HG02588 (cell line): ENCODE data around the gene PTGS2.
"Not testable (repeated sequence)": the region's sequence is repeated elsewhere in the genome, so short reads cannot be mapped to it uniquely, and the experiment has no call there.

ENCODE experiments used
- ATAC-seq: cut with Tn5 transposase; IDR thresholded peaks from one replicate; pipeline ENCODE4 v1.9.1; 2021; ENCODE audit warnings: mild to moderate bottlenecking, moderate library complexity; ENCODE audit not compliant: unreplicated experiment

The PTGS2 gene

DNA sequence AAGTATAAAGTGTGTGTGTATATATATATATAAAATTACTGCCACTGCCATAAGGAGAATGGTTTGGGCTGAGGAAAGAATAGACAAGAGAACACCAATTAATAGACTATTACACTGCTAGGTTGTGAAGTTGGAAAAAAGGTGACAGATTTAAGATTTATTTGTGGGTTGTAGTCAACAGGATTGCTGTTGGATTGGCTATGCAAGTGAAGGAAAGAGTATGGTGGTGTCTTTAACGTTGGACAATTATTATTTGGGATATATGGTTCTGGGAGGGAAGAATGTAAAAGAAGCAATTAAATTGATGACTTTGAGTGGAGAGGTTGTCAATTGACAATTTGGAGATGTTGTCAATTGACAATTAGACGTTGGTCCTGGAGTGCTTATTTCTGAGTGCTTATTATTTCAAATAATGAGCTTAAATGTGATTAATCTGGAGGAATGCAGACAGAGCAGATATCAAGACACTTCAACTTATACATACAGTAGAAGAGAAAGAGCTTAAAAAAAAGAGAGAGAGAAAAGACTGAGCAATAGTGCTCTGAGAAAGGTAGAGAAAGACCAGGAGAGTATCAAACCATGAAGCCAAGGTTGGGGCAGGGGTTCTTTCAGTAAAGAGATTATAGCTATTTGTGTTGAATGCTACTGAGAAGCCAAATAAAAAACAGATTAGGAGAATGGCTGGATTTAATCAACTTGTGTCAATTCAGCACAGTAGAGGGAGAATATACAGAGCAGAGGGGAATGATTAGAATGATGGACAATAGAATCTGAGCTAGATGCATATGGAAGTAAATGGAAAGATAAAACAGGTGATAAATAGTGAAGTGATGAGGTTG is 9.7 kb downstream of the PTGS2 start:
- no peak for ATAC-seq

DNA sequence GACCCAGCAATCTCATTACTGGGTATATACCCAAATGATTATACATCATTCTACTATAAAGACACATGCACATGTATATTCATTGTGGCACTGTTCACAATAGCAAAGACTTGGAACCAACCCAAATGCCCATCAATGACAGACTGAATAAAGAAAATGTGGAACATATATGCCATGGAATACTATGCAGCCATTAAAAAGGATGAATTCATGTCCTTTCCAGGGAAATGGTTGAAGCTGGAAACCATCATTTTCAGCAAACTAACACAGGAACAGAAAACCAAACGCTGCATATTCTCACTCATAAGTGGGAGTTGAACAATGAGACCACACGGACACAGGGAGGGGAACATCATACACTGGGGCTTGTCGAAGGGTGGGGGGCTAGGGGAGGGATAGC is 10.4 kb downstream of the PTGS2 start:
- ATAC-seq = not testable (repeated sequence)

DNA sequence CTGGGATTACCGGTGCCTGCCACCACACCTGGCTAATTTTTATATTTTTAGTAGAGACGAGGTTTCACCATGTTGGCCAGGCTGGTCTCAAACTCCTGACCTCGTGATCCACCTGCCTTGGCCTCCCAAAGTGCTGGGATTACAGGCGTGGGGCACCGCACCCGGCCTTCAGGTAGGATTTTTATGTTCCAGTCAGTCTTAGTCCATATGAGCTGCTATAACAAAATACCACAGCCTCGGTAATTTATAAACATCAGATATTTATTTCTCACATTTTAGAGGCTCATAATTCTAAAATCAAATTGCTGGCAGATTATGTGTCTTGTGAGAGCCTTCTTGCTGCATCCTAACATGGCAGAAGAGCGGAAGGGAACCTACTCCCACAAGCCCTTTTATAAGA is 16.0 kb downstream of the PTGS2 start:
- ATAC-seq = not testable (repeated sequence)

DNA sequence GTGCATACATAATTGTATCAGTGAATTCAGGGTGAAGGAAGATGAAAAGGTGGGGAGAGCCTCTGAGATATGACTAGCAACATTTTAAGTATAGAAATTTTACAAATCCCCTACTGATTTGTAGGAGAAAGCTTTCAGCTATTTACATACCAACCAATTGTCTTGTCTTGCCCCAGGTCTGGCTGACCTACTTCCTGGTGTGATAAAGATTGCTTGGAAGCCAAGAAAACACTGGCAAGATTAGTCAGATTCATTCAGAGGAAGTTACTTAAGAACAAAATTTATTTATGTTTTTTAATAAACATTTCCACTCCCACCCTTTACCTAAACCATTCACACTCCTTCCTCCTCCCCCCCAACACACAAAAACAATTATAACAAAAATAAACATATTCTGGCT is 17.5 kb downstream of the PTGS2 start:
- ATAC-seq = no peak

DNA sequence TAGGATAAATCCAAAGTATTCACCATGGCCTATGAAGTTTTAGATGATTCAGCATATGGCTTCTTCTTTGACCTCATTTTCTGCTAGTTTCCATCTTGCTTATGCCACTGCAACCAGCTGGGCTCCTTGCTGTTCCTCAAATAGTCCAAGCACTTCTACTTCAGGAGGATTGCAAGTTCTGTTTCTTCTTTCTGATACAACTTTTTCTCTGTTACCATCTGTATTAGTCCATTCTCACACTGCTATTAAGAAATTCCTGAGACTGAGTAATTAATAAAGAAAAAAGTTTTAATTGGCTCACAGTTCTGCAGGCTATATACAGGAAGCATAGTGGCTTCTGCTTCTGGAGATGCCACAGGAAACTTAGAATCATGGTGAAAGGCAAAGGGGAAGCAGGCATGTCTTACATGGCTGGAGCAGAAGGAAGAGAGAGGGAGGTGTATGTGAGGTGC is 20.3 kb downstream of the PTGS2 start:
- ATAC-seq = no peak

DNA sequence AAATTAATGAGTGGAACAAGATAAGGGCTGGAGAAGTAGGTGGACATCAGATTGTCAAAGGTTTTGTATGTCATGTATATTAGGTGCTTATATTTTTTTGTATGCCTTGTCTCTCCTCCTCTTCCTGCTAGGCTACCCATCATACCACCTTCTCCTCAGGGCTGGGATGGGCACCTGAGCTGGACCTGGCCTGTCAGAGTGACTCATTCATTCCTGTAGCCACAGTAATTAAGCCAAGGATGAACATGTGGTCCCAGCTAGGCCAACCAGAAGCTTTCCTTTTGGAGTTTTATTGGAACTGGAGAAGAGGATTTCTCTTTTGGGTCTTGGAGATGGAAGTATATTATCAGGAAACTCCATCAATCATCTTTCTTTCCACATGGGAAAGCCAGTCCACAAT is 21.2 kb downstream of the PTGS2 start:
- no peak for ATAC-seq

DNA sequence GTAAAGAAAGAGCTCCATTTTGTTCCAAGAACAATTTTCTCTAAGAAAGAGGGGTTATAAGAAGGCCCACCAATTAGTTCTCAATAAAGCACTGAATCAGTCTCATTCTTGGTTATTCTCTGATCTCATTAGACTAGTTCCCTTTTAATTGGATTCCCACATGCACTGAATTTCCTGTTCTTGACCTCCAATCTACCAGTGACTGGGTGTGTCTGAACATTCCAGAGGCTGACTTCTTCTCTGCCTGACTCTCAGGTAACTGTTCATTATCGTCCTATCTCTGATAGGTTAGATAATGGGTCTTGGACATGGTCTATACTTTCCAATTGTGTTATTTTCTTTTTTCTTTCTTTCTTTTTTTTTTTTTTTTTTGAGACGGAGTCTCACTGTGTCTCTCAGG is 22.7 kb downstream of the PTGS2 start:
- no peak for ATAC-seq

DNA sequence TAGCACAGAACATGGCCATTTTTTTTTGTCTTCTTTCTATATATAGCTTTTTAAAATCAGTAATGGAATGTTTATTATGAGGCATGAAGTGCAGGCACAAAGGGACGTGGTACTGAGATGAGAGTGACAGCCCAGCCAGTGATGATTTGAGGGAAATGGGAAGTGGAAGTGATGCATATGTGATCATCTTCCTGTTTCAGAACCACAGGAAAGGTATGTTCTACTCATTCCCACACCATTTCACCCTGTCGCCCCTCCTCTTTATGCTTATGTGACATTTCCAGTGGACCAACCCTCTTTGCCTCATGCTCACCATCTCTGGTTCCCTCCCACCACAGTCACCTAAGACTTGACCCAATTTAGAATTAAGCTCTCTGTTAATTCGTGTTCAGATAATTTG is 24.3 kb downstream of the PTGS2 start:
- ATAC-seq = no peak

DNA sequence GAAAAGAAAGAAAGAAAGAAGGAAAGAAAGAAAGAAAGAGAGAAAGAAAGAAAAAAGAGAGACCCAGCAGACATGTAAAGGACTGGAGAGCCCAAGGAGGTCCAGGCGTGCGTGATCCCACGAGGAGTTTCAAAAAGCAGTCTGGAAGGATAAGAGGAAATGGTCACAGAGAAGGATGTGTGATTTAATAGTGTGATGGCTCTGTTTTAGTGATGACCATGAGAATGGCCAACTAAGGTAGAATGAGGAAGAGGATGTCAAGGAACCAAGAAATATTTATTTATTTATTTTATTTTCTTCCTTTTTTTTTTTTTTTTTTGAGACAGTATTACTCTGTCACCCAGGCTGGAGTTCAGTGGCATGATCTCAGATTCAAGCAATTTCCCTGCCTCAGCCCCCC is 25.5 kb downstream of the PTGS2 start:
- no peak for ATAC-seq

DNA sequence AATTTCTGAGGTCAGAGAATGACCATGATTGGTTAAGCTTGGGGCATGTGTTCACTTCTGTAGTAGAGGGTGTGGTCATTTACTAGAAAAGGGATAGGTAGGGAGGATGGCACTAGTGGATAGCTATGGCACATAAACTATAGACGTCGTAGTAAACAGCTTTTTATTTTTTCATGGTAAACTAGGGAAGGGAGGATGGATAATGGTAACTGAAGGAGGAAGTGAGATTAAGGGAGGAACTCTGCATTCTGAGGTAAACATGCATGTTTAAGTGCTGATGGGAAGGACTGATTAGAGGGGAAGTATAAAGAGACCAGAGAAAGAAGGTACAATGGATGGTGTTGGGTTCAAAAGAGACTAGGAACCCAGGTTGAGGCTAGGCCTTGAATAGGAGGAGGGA is 26.9 kb downstream of the PTGS2 start:
- ATAC-seq = no peak

DNA sequence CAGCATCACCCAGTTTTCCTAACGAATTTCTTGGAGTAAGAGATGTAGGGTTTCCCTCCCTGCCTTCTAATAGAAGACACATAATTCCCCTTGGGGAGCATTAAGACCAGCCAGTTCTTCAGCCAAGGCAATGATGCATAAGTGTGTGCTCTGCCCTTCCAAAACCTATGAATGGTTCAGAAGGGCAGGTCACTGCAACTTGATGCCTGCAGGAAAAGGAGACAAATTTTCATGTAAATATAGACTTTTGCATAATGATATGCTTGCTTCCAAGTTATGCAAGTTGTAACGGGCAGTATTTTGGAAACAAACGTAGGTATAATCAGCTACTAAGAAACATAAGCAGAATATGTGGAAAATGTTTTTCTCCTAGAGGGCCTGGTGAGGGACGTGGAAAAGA is 31.6 kb downstream of the PTGS2 start:
- ATAC-seq = no peak

DNA sequence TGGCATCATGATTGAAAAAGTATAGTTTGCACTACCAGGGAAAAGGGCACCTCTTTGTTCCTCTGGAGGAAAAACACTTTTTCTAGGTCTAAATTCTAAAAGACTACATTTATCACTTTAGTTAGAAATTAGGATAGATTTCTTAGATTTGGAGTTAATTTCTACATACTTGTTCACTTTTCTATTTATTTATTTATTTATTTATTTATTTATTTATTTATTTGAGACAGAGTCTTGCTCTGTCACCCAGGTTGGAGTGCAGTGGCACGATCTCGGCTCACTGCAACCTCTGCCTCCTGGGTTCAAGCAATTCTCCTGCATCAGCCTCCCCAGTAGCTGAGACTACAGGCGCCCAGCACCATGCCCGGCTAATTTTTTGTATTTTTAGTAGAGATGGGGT is 32.2 kb downstream of the PTGS2 start:
- not testable (repeated sequence) for ATAC-seq

DNA sequence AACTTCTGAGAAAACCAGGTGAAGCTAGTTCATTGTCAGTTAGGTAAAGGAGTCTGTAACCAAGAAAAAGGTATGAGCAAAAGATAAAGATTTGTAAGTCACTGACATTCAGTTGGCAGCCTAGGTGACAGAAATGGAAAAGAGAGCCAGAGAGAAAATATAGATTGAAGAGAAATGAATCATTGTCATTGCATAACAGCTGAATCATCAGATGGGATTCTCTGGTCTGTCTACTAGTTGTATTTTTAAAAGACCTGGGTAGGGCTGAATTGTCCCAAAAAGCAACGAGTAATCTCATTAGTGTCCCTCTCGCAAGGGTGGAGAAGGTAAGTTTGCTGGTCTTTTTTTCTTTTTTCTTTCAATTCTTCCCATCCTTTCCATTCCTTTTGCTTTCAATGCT is 36.6 kb downstream of the PTGS2 start:
- ATAC-seq = no peak

DNA sequence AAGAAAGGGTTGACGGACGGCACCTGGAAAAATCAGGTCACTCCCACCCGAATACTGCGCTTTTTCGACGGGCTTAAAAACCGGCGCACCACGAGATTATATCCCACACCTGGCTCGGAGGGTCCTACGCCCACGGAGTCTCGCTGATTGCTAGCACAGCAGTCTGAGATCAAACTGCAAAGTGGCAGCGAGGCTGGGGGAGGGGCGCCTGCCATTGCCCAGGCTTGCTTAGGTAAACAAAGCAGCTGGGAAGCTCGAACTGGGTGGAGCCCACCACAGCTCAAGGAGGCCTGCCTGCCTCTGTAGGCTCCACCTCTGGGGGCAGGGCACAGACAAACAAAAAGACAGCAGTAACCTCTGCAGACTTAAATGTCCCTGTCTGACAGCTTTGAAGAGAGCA is 42.7 kb downstream of the PTGS2 start:
- ATAC-seq = not testable (repeated sequence)

DNA sequence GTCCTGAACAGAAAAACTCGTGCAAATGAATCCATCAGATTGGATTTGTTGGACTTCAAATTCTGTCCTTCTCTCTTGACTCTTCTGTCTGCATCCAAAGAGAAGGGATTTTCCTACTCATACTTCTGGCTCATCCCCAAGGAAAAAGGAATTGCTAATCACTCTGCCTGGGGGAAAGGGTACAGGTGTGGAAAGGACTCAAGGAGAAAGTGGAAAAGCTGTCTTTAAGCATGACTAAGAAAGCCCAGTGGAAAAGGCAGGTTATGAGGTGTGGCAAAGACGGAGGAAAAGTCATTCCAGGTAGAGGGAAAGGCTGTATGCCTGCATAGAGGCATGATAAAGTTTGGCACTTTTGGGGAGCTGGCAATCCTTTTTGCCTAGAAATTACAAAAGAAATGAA is 43.4 kb downstream of the PTGS2 start:
- no peak for ATAC-seq

DNA sequence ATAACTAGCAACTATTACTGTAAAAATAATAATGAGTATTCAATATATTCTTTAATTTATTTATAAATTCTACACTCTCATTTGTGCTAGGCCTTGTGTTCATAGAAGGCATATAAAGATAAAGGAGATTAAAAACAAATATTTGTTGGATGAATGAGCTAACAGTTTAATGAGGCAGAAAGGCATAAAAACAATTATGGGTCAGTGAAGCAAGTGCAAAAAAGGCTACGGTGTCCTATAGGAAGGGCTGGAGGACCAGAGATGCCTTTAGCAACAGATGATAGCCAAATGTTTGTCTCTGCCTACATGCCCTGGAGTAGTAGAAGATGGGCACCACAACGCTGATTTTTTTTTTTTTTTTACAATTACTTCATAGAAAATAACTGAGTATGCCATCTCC is 45.7 kb downstream of the PTGS2 start:
- ATAC-seq = no peak

DNA sequence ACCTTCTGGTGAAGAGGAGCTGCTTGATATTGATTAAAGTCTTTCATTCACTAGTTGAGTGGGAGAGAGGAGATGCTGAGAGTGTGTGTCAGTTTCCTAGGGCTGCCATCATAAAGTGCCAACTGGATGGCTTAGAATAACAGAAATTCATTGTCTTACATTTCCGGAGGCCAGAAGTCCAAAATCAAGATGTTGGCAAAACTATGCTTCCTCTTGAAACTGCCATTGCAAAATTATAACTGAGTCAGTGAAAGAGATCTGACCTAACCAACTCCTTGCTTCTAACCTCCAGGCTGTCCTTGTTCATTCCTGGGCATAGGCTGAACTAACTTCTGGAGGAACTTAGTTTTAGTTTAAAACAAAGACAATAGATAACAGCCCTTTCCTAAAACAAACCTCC is 47.1 kb downstream of the PTGS2 start:
- no peak for ATAC-seq

DNA sequence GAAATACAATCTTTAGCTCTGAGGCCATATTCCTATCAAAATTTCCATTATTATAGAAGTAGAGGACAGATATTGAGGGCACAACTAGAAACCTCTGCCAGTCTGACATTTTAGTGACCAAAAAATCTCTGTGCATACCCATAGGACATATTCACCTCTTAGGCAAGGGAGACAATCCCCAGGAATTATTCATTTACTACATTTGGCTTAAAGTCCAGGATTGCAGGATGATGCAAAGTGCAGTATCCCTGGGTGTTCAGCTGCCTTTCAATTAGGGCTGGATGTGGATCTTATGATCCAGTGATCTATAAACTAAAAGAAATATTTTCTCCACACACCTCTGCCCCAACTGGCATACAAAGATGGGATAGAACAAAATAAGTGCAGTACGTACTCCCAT is 50.9 kb downstream of the PTGS2 start:
- ATAC-seq = no peak

DNA sequence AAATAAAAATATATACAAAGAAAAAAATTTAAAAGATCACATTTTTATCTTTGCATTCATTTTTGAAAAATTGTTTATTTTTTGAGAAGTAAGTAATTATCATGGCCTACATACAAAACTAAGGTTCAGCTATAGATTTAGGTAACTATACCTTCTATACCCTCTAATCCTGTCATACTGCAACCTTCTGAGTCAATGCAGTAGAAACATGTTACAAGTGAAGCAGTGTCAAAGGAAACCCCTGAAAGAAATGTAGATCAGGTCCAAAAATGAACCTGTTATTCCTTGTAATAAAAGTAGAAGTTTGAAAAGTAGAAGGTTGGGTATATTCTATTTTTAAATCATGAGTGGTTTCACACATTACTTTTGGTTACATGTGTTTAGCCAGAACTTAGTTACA is 51.3 kb downstream of the PTGS2 start:
- ATAC-seq = peak; percentile 63

DNA sequence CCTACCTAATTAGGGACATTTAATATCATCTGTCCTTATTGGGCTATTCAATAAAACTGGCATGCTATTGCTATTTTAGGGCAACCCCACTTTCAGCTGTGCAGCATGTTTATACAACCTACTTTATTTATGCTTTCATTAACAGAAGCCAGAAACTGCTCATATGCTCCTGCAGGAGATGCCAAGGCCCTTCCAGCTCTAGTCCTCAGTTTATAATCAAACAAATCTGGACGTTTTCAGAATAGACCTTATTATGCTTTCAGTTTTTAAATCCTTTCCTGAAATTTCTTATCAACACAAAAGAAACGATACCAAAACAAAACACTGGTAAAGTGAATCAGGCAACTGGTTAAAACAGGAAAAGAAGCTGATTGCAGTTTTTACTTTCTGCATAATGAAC is 53.2 kb downstream of the PTGS2 start:
- no peak for ATAC-seq

DNA sequence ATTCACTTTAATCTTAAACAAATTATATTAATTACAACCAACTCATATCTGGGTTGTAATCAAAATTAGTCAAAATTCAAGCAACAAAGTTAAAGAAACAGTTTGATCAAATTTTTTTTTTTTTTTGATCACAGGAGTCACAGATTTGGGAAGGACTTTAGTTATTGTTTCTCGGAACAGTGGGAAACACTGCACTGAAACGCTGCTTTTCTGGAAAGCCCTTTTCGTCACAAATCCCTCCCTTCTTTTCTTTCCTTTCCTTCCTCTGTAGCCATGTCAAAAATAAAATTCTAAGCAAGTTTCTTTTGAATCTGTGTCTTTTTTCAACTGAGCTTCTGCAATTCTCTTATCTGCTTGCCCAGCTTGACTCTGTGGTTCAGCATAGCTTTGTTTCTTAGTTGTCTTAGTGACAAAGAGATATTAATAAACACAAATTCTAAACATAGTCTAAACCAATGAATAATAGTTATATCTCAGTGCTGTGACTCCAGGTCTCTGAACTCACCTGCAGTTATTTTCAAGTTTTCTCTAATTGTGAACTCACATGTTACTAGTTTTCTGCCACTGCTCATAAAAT is 53.8 kb downstream of the PTGS2 start:
- no peak for ATAC-seq

DNA sequence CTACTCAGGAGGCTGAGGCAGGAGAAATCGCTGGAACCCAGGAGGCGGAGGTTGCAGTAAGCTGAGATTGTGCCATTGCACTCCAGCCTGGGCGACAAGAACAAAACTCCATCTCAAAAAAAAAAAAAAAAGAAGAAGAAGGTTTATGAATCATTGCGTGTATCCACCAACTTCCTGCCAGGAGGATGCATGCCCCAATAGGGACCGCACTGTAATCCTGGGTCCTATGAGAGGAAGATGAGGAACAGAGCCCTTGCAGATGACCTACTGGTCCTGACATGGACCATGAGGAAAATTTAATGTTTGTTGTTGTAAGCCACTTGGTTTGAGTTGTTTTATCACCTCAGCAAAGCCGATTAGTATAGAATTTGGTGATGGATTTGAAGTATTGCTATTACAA is 56.7 kb downstream of the PTGS2 start:
- no peak for ATAC-seq
